Neuronal stem cell (in vitro differentiated cells): Measurements from ENCODE around the gene PPP1R2.
"Not testable (repeated sequence)": the region's sequence is repeated elsewhere in the genome, so short reads cannot be mapped to it uniquely, and the experiment has no call there.

ENCODE experiments used
- DNase-seq: peaks from one replicate; pipeline ENCODE4 v3.0.0-alpha.2; 2013; ENCODE audit warnings: low spot score
- H2AFZ ChIP-seq: one replicate; pipeline ENCODE4 v1.6.1; 2013; ENCODE audit warnings: mild to moderate bottlenecking, low read length, inconsistent platforms
- H2AK5ac ChIP-seq: 2 replicates; pipeline ENCODE4 v1.6.1; 2013; ENCODE audit warnings: low read depth, mild to moderate bottlenecking, inconsistent platforms, low read length, moderate library complexity, mixed read lengths
- H2BK120ac ChIP-seq: 2 replicates; pipeline ENCODE4 v1.6.1; 2013; ENCODE audit warnings: low read depth, mild to moderate bottlenecking, inconsistent platforms, low read length, moderate library complexity, mixed read lengths
- H2BK12ac ChIP-seq: one replicate; pipeline ENCODE4 v1.6.1; 2013; ENCODE audit warnings: low read length, inconsistent platforms
- H2BK15ac ChIP-seq: 2 replicates; pipeline ENCODE4 v1.6.1; 2013; ENCODE audit warnings: mild to moderate bottlenecking, low read length, inconsistent platforms, mixed read lengths
- H2BK5ac ChIP-seq: one replicate; pipeline ENCODE4 v1.6.1; 2013; ENCODE audit warnings: inconsistent platforms, mild to moderate bottlenecking, low read length, moderate library complexity
- H3K14ac ChIP-seq: one replicate; pipeline ENCODE4 v1.6.1; 2013; ENCODE audit warnings: low read length, inconsistent platforms
- H3K18ac ChIP-seq: 2 replicates; pipeline ENCODE4 v1.6.1; 2013; ENCODE audit warnings: low read length, inconsistent platforms
- H3K23ac ChIP-seq: 2 replicates; pipeline ENCODE4 v1.6.1; 2013; ENCODE audit warnings: low read depth, mild to moderate bottlenecking, mixed read lengths, low read length, inconsistent platforms; ENCODE audit not compliant: poor library complexity
- H3K27ac ChIP-seq: replicated peaks from 3 replicates; pipeline ENCODE4 v1.5.1; 2013; ENCODE audit warnings: low read length, inconsistent platforms
- H3K27me3 ChIP-seq, 3 experiments: 2 replicates each; pipeline ENCODE4 v1.6.1; 2013; ENCODE audit warnings: low read length in 3 of 3, mild to moderate bottlenecking in 2 of 3, inconsistent platforms in 1 of 3, low read depth in 1 of 3, mixed read lengths in 1 of 3, moderate library complexity in 1 of 3; ENCODE audit not compliant: control insufficient read depth in 3 of 3, insufficient read depth in 3 of 3
- H3K36me3 ChIP-seq, 2 donors: replicated peaks in 1 of 2; 2 replicates each; pipeline ENCODE4 v1.6.1; 2013; ENCODE audit warnings: low read length in 2 of 2; ENCODE audit not compliant: control insufficient read depth in 2 of 2, insufficient read depth in 2 of 2
- H3K4ac ChIP-seq: 2 replicates; pipeline ENCODE4 v1.6.1; 2013; ENCODE audit warnings: inconsistent platforms, mild to moderate bottlenecking, low read length, moderate library complexity
- H3K4me1 ChIP-seq, 2 donors: 1 replicate in 1 of 2; 2 replicates in 1 of 2; pipeline ENCODE4 v1.6.1; 2013; ENCODE audit warnings: low read length in 2 of 2, low read depth in 1 of 2; ENCODE audit not compliant: control insufficient read depth in 2 of 2, insufficient read depth in 1 of 2
- H3K4me2 ChIP-seq: one replicate; pipeline ENCODE4 v1.6.1; 2013; ENCODE audit warnings: mild to moderate bottlenecking, low read length, inconsistent platforms; ENCODE audit not compliant: insufficient read depth, poor library complexity, severe bottlenecking
- H3K4me3 ChIP-seq, 2 donors: 2 replicates each; pipeline ENCODE4 v1.5.1; 2013; ENCODE audit warnings: low read length in 2 of 2, mild to moderate bottlenecking in 2 of 2, inconsistent platforms in 1 of 2, moderate library complexity in 1 of 2
- H3K79me1 ChIP-seq: one replicate; pipeline ENCODE4 v1.6.1; 2013; ENCODE audit warnings: low read depth, mild to moderate bottlenecking, inconsistent platforms, low read length, moderate library complexity
- H3K9ac ChIP-seq: one replicate; pipeline ENCODE4 v1.6.1; 2013; ENCODE audit warnings: mild to moderate bottlenecking, low read depth, low read length, inconsistent platforms; ENCODE audit not compliant: poor library complexity
- H3K9me3 ChIP-seq, 2 donors: replicated peaks in 1 of 2; 2 replicates each; pipeline versions ENCODE3 to v1.6.1; 2013; ENCODE audit warnings: low read length in 2 of 2, mild to moderate bottlenecking in 2 of 2, inconsistent platforms in 1 of 2, low read depth in 1 of 2, mixed read lengths in 1 of 2, moderate library complexity in 1 of 2; ENCODE audit not compliant: control insufficient read depth in 2 of 2, insufficient read depth in 1 of 2
- H4K8ac ChIP-seq: one replicate; pipeline ENCODE4 v1.6.1; 2013; ENCODE audit warnings: low read depth, mild to moderate bottlenecking, inconsistent platforms, low read length, moderate library complexity
- H4K91ac ChIP-seq: one replicate; pipeline ENCODE4 v1.6.1; 2013; ENCODE audit warnings: low read length, low read depth, mild to moderate bottlenecking, inconsistent platforms; ENCODE audit not compliant: poor library complexity
- WGBS, 2 donors: extraction: QIAGEN DNeasy Blood & Tissue Kit; methylation state at CpG; one replicate each; pipeline ENCODE4 v1.1.7; 2013; ENCODE audit warnings: missing lambda C conversion rate in 2 of 2, mixed read lengths in 1 of 2; ENCODE audit not compliant: insufficient read length in 2 of 2, insufficient replicate concordance in 1 of 2; ENCODE audit errors: extremely low coverage in 2 of 2; 5-methylcytosine and 5-hydroxymethylcytosine counted together

Gene PPP1R2

GRCh38 chr3:195508185-195508584 is 34.9 kb downstream of the PPP1R2 start:
- Histone ChIP-seq H3K23ac (no peak overlapping the region), H3K9ac (no peak overlapping the region), H2AK5ac (no peak overlapping the region), H4K8ac (no peak overlapping the region), H2BK15ac (no peak overlapping the region), H3K18ac (no peak overlapping the region), H3K4ac (no peak overlapping the region), H2BK12ac (no peak overlapping the region), H4K91ac (no peak overlapping the region), H3K14ac (no peak overlapping the region), H2BK5ac (no peak overlapping the region), H3K4me2 (no peak overlapping the region), H2BK120ac (no peak overlapping the region), H3K79me1 (no peaks in the 10 kb centered on the region), H3K27me3 (no peaks in the 10 kb centered on the region), H2AFZ (no peak overlapping the region), H3K9me3 (no peaks in the 10 kb centered on the region), H3K27ac (no peak overlapping the region), H3K36me3 (peaks cover 0 to 5% of the 10 kb centered on the region in 2 donors), H3K4me3 (no peak overlapping the region), H3K4me1 (no peaks in the 10 kb centered on the region)
- DNase-seq: no peak
- no CpG with 5 or more reads among the region's 1 CpG for whole genome bisulfite sequencing, 2 donors

GRCh38 chr3:195475614-195476013 is 67.5 kb downstream of the PPP1R2 start:
- Histone ChIP-seq H3K4me2 (no peak overlapping the region), H3K23ac (no peak overlapping the region), H2BK5ac (no peak overlapping the region), H3K79me1 (no peaks in the 10 kb centered on the region), H4K8ac (no peak overlapping the region), H3K36me3 (no peaks in the 10 kb centered on the region), H4K91ac (no peak overlapping the region), H3K9me3 (no peaks in the 10 kb centered on the region), H2BK120ac (no peak overlapping the region), H3K18ac (no peak overlapping the region), H2BK12ac (no peak overlapping the region), H2AFZ (no peak overlapping the region), H3K14ac (no peak overlapping the region), H3K27me3 (no peaks in the 10 kb centered on the region), H3K4me1 (no peaks in the 10 kb centered on the region), H2AK5ac (no peak overlapping the region), H3K4me3 (no peak overlapping the region), H3K4ac (no peak overlapping the region), H3K9ac (no peak overlapping the region), H2BK15ac (no peak overlapping the region), H3K27ac (no peak overlapping the region)
- 100% methylated on average over 1 of the region's 3 CpGs; no CpG with 5 or more reads in 1 of the 2 donors for WGBS, 2 donors
- no peak for DNase-seq

GRCh38 chr3:195475116-195475515 is 68.0 kb downstream of the PPP1R2 start:
- not testable (repeated sequence) for H3K4ac ChIP-seq, H3K79me1 ChIP-seq, H3K4me2 ChIP-seq, H2AFZ ChIP-seq, H3K18ac ChIP-seq, H3K14ac ChIP-seq, H3K23ac ChIP-seq, DNase-seq, H3K27me3 ChIP-seq, H2BK15ac ChIP-seq, H2BK120ac ChIP-seq, H3K4me3 ChIP-seq, H3K9ac ChIP-seq, H2BK12ac ChIP-seq, H3K4me1 ChIP-seq, H3K36me3 ChIP-seq, H2BK5ac ChIP-seq, H3K27ac ChIP-seq, H4K91ac ChIP-seq, H4K8ac ChIP-seq, H2AK5ac ChIP-seq, H3K9me3 ChIP-seq
- WGBS, 2 donors: no CpG with 5 or more reads among the region's 8 CpGs

GRCh38 chr3:195468841-195469240 is 74.3 kb downstream of the PPP1R2 start:
- Histone ChIP-seq H2BK120ac (no peak overlapping the region), H2BK12ac (no peak overlapping the region), H3K27me3 (no peaks in the 10 kb centered on the region), H3K36me3 (no peaks in the 10 kb centered on the region), H4K91ac (no peak overlapping the region), H2AK5ac (no peak overlapping the region), H3K9me3 (peaks cover 0 to 6% of the 10 kb centered on the region in 2 donors), H2BK5ac (no peak overlapping the region), H3K79me1 (no peaks in the 10 kb centered on the region), H2AFZ (no peak overlapping the region), H3K9ac (no peak overlapping the region), H3K4me1 (no peaks in the 10 kb centered on the region), H4K8ac (no peak overlapping the region), H3K4me2 (no peak overlapping the region), H3K4ac (no peak overlapping the region), H2BK15ac (no peak overlapping the region), H3K14ac (no peak overlapping the region), H3K18ac (no peak overlapping the region), H3K4me3 (no peak overlapping the region), H3K23ac (no peak overlapping the region), H3K27ac (no peak overlapping the region)
- DNase-seq: no peak
- WGBS, 2 donors: no CpG with 5 or more reads among the region's 4 CpGs
